ENCODE data around the gene RRAS.

The RRAS gene

GRCh38 chr19:49640113-49640898, at the start of gene RRAS:
Gene RRAS (minus strand): TSS chr19:49640143. CDS start chr19:49640098, 45 bp downstream.
- peaks cover 8 to 23% (median 16%) of the 10 kb centered on the region in 3 donors for H3K36me3 ChIP-seq
- H3K4me3 ChIP-seq: peak within 1 kb of the TSS; percentile 92 to 99
- H3K4me1 ChIP-seq: peaks cover 5 to 59% (median 40%) of the 10 kb centered on the region in 4 donors
- no peaks in the 10 kb centered on the region for H3K27me3 ChIP-seq
- intact Hi-C loops (cut with DNase I; ENCODE audit: low total_unique reads): no loop called here
- no peaks in the 10 kb centered on the region for H3K9me3 ChIP-seq
- DNase-seq: peak; percentile 100
- peak within 1 kb of the TSS; percentile 93 to 97 for H3K27ac ChIP-seq
- no peak for TF ChIP-seq CTCF (IDR thresholded peaks at IDR 0.05)

GRCh38 chr19:49689133-49690078, 49.5 kb upstream of the RRAS start, which contains the start of gene ADM5:
Gene ADM5 (plus strand): TSS chr19:49689594. CDS start chr19:49689838, 244 bp downstream.
- Histone ChIP-seq H3K27ac (peak within 1 kb of the TSS; percentile 29 to 54), H3K4me1 (peaks cover 0 to 31% (median 25%) of the 10 kb centered on the region in 4 donors), H3K4me3 (peak within 1 kb of the TSS; percentile 46 to 54), H3K9me3 (no peaks in the 10 kb centered on the region), H3K36me3 (peaks cover 20 to 39% (median 36%) of the 10 kb centered on the region in 3 donors), H3K27me3 (peaks cover 0 to 23% of the 10 kb centered on the region in 2 donors)
- intact Hi-C loops (cut with DNase I; ENCODE audit: low total_unique reads): no loop called here
- peak; percentile 38 to 41 for TF ChIP-seq CTCF (IDR thresholded peaks at IDR 0.05)
- DNase-seq: no peak

GRCh38 chr19:49688531-49689132, 48.7 kb upstream of the RRAS start:
- H3K4me3 ChIP-seq: peak overlapping the region in 1 of 2 donors; percentile 12
- peaks cover 28 to 47% (median 44%) of the 10 kb centered on the region in 3 donors for H3K36me3 ChIP-seq
- no peak overlapping the region for H3K27ac ChIP-seq
- H3K27me3 ChIP-seq: peaks cover 0 to 23% of the 10 kb centered on the region in 2 donors
- intact Hi-C loops (cut with DNase I; ENCODE audit: low total_unique reads): no loop called here
- DNase-seq: no peak
- no peaks in the 10 kb centered on the region for H3K9me3 ChIP-seq
- no peak for TF ChIP-seq CTCF (IDR thresholded peaks at IDR 0.05)
- H3K4me1 ChIP-seq: peaks cover 0 to 31% (median 25%) of the 10 kb centered on the region in 4 donors

GRCh38 chr19:49687566-49688316, 47.8 kb upstream of the RRAS start:
- Histone ChIP-seq H3K4me1 (peaks cover 0 to 31% (median 25%) of the 10 kb centered on the region in 4 donors), H3K27ac (no peak overlapping the region), H3K36me3 (peaks cover 36 to 54% (median 53%) of the 10 kb centered on the region in 3 donors), H3K4me3 (no peak overlapping the region), H3K9me3 (no peaks in the 10 kb centered on the region), H3K27me3 (peaks cover 0 to 19% of the 10 kb centered on the region in 2 donors)
- intact Hi-C loops (cut with DNase I; ENCODE audit: low total_unique reads): no loop called here
- DNase-seq: no peak
- TF ChIP-seq CTCF (IDR thresholded peaks at IDR 0.05): no peak

Data from tibial artery (tissue), 4 donors.